SK-N-MC (cell line): ENCODE data around the gene LBX2.
A peak's percentile ranks its signal among the peaks of the same experiment; 100 is the strongest.
"Not testable (repeated sequence)": the region's sequence is repeated elsewhere in the genome, so short reads cannot be mapped to it uniquely, and the experiment has no call there.

Experiments
- DNase-seq: peaks from one replicate; pipeline ENCODE4 v3.0.0-alpha.2; 2011; ENCODE audit warnings: low read depth, low spot score
- H3K27ac ChIP-seq: fragments of 200-600 bp; sonication (generic); 2 replicates; pipeline ENCODE4 v1.5.1; 2016; ENCODE audit warnings: mixed run types
- H3K36me3 ChIP-seq: fragments of 200-600 bp; sonication (generic); 2 replicates; pipeline ENCODE4 v1.6.1; 2017; ENCODE audit warnings: antibody characterized with exemption, low read length, mixed read lengths; ENCODE audit not compliant: insufficient read depth
- H3K4me3 ChIP-seq: fragments of 200-600 bp; sonication (generic); 2 replicates; pipeline ENCODE4 v1.5.1; 2016
- H3K9ac ChIP-seq: fragments of 200-600 bp; sonication (generic); 2 replicates; pipeline ENCODE4 v1.8.0; 2017; ENCODE audit warnings: mixed run types, mixed read lengths; ENCODE audit not compliant: insufficient read length
- H3K9me3 ChIP-seq: fragments of 200-600 bp; sonication (generic); 2 replicates; pipeline ENCODE4 v1.6.1; 2017; ENCODE audit warnings: low read depth, mild to moderate bottlenecking, antibody characterized with exemption, low read length, moderate library complexity, mixed read lengths
- EZH2 ChIP-seq: fragments of 200-600 bp; sonication (generic); IDR thresholded peaks from one replicate; pipeline ENCODE4 v1.6.1; 2017; ENCODE audit warnings: antibody characterized with exemption
- FOXP2 ChIP-seq: optimal IDR thresholded peaks from 2 replicates; pipeline ENCODE3; 2011; ENCODE audit warnings: mild to moderate bottlenecking, moderate library complexity; ENCODE audit not compliant: insufficient read depth; ENCODE audit errors: extremely low read length, control extremely low read depth
- POLR2AphosphoS5 ChIP-seq: IDR thresholded peaks from 2 replicates; pipeline ENCODE4 v1.6.1; 2012; ENCODE audit warnings: mild to moderate bottlenecking, low read depth, low read length, borderline replicate concordance

LBX2 gene

DNA sequence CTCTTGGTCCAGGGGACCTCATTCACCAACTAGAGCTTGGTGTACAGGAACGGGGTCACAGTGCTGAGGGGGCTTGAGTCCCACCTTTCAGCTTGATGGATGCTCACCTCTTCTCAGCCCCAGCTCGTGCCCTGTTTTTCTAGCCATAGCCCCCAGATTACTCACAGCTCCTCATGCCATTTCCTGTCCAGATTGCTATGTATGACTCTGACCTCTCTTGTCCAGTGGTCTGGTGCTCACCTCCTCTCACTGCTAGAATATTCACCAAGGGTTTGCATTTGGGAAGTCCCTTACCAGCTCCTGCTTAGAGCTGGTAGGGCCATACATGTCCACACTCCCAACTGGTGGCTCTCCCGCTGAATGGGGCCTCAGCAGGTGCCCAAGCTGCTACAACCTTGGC lies 5.9 kb downstream of the LBX2 start:
- TF ChIP-seq POLR2AphosphoS5: no peak
- no peak for TF ChIP-seq FOXP2
- TF ChIP-seq EZH2: no peak
- H3K9ac ChIP-seq: no peak overlapping the region
- H3K4me3 ChIP-seq: no peak overlapping the region
- no peaks in the 10 kb centered on the region for H3K9me3 ChIP-seq
- DNase-seq: no peak
- H3K27ac ChIP-seq: no peak overlapping the region
- H3K36me3 ChIP-seq: peaks cover 14% of the 10 kb centered on the region; the same call in 1 of the 2 replicates

- TF ChIP-seq POLR2AphosphoS5 (no peak), FOXP2 (no peak), EZH2 (no peak)
- peaks cover 14% of the 10 kb centered on the region; the same call in 1 of the 2 replicates for H3K36me3 ChIP-seq
These were observed 7.5 kb downstream of the LBX2 start for GRCh38 chr2:74491648-74492544.

DNA sequence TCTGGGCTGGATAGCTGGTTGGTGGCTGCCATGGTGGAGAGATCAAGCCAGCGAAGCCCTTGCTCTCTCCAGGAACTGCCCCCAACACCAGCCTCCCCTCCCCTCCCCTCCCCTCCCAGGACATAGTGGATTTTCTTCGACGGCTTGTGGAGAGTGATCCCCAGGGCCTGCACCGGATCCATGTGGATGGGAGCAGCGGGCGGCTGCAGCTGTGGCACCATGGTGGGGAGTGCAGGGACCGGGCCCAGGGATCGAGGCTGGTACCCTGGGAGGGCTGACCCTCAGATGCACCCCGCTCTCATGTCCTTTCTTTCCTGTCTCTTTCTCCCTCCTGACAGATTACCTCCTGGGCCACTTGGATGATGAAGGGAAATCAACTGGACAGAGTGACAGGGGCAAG lies 9.5 kb downstream of the LBX2 start:
- DNase-seq: no peak
- Histone ChIP-seq H3K4me3 (no peak overlapping the region), H3K36me3 (peaks cover 14% of the 10 kb centered on the region; the same call in 1 of the 2 replicates), H3K9me3 (no peaks in the 10 kb centered on the region), H3K27ac (no peak overlapping the region), H3K9ac (no peak overlapping the region)
- no peak for TF ChIP-seq FOXP2
- no peak for TF ChIP-seq EZH2
- TF ChIP-seq POLR2AphosphoS5: no peak

More at GRCh38 chr2:74491648-74492544, 7.5 kb downstream of the LBX2 start:
- Histone ChIP-seq H3K4me3 (no peak overlapping the region), H3K9ac (no peak overlapping the region), H3K27ac (no peak overlapping the region), H3K9me3 (no peaks in the 10 kb centered on the region)
- no peak for DNase-seq

DNA sequence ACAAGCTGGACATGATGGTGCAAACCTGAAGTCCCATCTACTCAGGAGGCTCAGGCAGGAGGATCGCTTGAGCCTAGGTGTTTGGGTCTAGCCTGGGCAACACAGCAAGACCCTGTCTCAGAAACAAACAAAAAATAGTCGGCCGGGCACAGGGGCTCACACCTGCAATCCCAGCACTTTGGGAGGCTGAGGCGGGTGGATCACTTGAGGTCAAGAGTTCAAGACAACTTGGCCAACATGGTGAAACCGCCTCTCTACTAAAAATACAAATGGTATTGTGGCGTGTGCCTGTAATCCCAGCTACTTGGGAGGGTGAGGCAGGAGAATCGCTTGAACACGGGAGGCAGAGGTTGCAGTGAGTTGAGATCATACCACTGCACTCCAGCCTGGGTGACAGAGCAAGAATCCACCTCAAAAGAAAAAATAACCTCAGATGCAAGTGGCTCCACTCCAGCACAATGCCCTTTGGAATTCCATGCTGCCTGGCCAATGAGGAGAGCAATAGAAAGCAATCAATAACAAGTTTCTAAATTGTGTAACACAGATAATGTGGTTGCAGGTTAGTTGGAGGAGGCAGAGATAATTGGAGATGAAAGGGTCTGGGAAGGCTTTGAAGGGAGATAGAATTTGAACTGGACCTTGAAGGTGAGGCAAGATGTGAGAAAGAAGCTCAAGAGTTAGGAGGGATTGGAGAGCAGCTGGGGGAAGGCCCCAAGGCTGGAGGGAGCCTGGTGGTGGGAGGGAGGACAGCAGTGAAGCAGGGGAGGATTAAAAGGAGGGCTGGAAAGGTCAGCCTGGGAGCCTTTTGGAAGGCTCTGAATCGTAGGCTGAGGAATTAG lies 10.5 kb downstream of the LBX2 start:
- Histone ChIP-seq H3K4me3 (no peak overlapping the region), H3K36me3 (peaks cover 14% of the 10 kb centered on the region; the same call in 1 of the 2 replicates), H3K9me3 (no peaks in the 10 kb centered on the region), H3K9ac (no peak overlapping the region), H3K27ac (no peak overlapping the region)
- no peak for DNase-seq
- no peak for TF ChIP-seq FOXP2
- no peak for TF ChIP-seq POLR2AphosphoS5

- DNase-seq: no peak
- no peaks in the 10 kb centered on the region for H3K9me3 ChIP-seq
- H3K36me3 ChIP-seq: peaks cover 4% of the 10 kb centered on the region; the same call in 1 of the 2 replicates
- no peak overlapping the region for H3K9ac ChIP-seq
- no peak overlapping the region for H3K4me3 ChIP-seq
- no peak for TF ChIP-seq EZH2
- TF ChIP-seq FOXP2: no peak
- TF ChIP-seq POLR2AphosphoS5: no peak
- no peak overlapping the region for H3K27ac ChIP-seq
These were observed 13.3 kb downstream of the LBX2 start for GRCh38 chr2:74486141-74486540.

- peak overlapping the region; percentile 82 for H3K9ac ChIP-seq
- H3K27ac ChIP-seq, H3K9me3 ChIP-seq, DNase-seq, H3K36me3 ChIP-seq: not testable (repeated sequence)
- peak overlapping the region; percentile 90 for H3K4me3 ChIP-seq
These were observed 15.7 kb downstream of the LBX2 start for GRCh38 chr2:74483675-74484164.

- DNase-seq: peak; percentile 85
- Histone ChIP-seq H3K27ac (0 out of 2 replicates have a peak within 1 kb of the TSS, but pooled peaks have one; percentile 40), H3K9ac (peak within 1 kb of the TSS; percentile 82), H3K4me3 (peak within 1 kb of the TSS; percentile 90), H3K9me3 (no peaks in the 10 kb centered on the region), H3K36me3 (peaks cover 5% of the 10 kb centered on the region; the same call in 1 of the 2 replicates)
- TF ChIP-seq POLR2AphosphoS5 (peak; percentile 77; the same call in 1 of the 2 replicates), FOXP2 (no peak)
These were observed 16.4 kb downstream of the LBX2 start, which contains the start of the genes CCDC142 and TTC31 for GRCh38 chr2:74482801-74483674. TSS of gene CCDC142 (minus strand) at chr2:74482998. CDS start at chr2:74482837, 161 bp downstream. TSS of gene TTC31 (plus strand) at chr2:74483081. CDS start at chr2:74483096, 15 bp downstream.
